ENCODE measurements around the gene PRB3. TPM values are rescaled to one million over a fixed set of nuclear protein-coding genes. Genes with fewer than 3 reads are reported as not detected.

Gene PRB3
- total RNA-seq: under 1 TPM; 0.35 to 0.95 TPM
- polyA plus RNA-seq (2013, experiment 1 of 2): 0.46 TPM
- 0.66 TPM for polyA plus RNA-seq (2013, experiment 2 of 2)
- long read RNA-seq, experiment 1: 0 reads
- long read RNA-seq, experiment 2: 0 reads
- long read RNA-seq, experiment 3, partial matches to known transcripts: 1 of 3 reads
- long read RNA-seq, experiment 3, other reads (novel, unspliced or antisense): 2 of 3 reads
- long read RNA-seq, experiment 4: 0 reads

GRCh38 chr12:11269607-11270006 is at the start of gene PRB3:
TSS of gene PRB3 (minus strand) at chr12:11269707. CDS start at chr12:11269669, 38 bp downstream.
- Histone ChIP-seq H3K4me1 (ENCODE audit: control insufficient read depth, insufficient read depth, low read length) (no peaks in the 10 kb centered on the region), H3K27ac (ENCODE audit: low read depth, low read length) (no peak within 1 kb of the TSS), H3K9me3 (ENCODE audit: control insufficient read depth, low read length) (no peaks in the 10 kb centered on the region), H3K36me3 (ENCODE audit: control insufficient read depth, insufficient read depth, low read length) (no peaks in the 10 kb centered on the region), H3K4me3 (ENCODE audit: low read length) (no peak within 1 kb of the TSS), H3K27me3 (ENCODE audit: control insufficient read depth, insufficient read depth, low read length, poor library complexity, severe bottlenecking) (no peaks in the 10 kb centered on the region), H3K9ac (ENCODE audit: extremely low read depth, low read length, poor library complexity, severe bottlenecking) (no peak within 1 kb of the TSS)
- TF ChIP-seq CTCF (conservative IDR thresholded peaks at IDR 0.05): no peak
- WGBS, 2 experiments (ENCODE audit: insufficient coverage in 1 of 2, insufficient read length in 1 of 2): 89 to 90% methylated on average over 3 of the region's 3 CpGs
- no peaks in the 10 kb centered on the region for H3K4me1 Mint-ChIP-seq
- H3K36me3 Mint-ChIP-seq (ENCODE audit: low read depth): no peaks in the 10 kb centered on the region
- no peak within 1 kb of the TSS for H3K27ac Mint-ChIP-seq
- DNase-seq: no peak
- H3K27me3 Mint-ChIP-seq (ENCODE audit: insufficient read depth): no peaks in the 10 kb centered on the region
- H3K4me3 Mint-ChIP-seq: no peak within 1 kb of the TSS
- no peaks in the 10 kb centered on the region for H3K9me3 Mint-ChIP-seq

DNA sequence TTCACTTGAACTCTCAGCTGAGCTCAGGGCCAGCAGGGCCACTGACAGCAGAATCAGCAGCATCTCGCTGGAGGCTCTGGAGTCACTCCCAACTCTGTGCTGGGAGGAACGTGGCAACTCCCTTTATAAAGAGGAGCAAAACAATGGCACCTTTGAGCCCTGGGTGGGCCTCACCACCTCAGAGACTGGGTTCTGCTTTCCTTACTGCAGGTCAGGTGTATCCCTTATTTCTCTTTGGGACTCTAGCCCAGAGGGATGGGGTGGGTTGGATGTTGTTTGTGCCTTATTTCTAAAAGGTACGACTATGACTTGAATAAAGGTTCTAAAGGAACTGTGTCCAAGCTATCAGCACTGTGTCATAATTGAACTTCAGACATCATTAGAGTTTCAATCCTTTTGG is 40.8 kb upstream of the PRB3 start, which contains the start of gene PRB4:
PRB4 (minus strand) TSS at position 101 of the 400 bp plus-strand sequence; CDS start at position 63, 38 bp downstream.
- TF ChIP-seq CTCF (conservative IDR thresholded peaks at IDR 0.05): no peak
- Mint-ChIP-seq H3K4me1 (no peaks in the 10 kb centered on the region), H3K9me3 (peaks cover 7% of the 10 kb centered on the region), H3K4me3 (no peak within 1 kb of the TSS), H3K27ac (no peak within 1 kb of the TSS), H3K27me3 (ENCODE audit: insufficient read depth) (no peaks in the 10 kb centered on the region), H3K36me3 (ENCODE audit: low read depth) (no peaks in the 10 kb centered on the region)
- H3K9ac ChIP-seq (ENCODE audit: extremely low read depth, low read length, poor library complexity, severe bottlenecking): no peak within 1 kb of the TSS
- no peaks in the 10 kb centered on the region for H3K36me3 ChIP-seq (ENCODE audit: control insufficient read depth, insufficient read depth, low read length)
- H3K27ac ChIP-seq (ENCODE audit: low read depth, low read length): no peak within 1 kb of the TSS
- 82 to 100% methylated on average over 1 to 3 of the region's 3 CpGs for WGBS, 2 experiments (ENCODE audit: insufficient coverage in 1 of 2, insufficient read length in 1 of 2)
- no peak for DNase-seq
- no peaks in the 10 kb centered on the region for H3K27me3 ChIP-seq (ENCODE audit: control insufficient read depth, insufficient read depth, low read length, poor library complexity, severe bottlenecking)
- H3K4me3 ChIP-seq (ENCODE audit: low read length): no peak within 1 kb of the TSS
- H3K4me1 ChIP-seq (ENCODE audit: control insufficient read depth, insufficient read depth, low read length): no peaks in the 10 kb centered on the region
- no peaks in the 10 kb centered on the region for H3K9me3 ChIP-seq (ENCODE audit: control insufficient read depth, low read length)

DNA sequence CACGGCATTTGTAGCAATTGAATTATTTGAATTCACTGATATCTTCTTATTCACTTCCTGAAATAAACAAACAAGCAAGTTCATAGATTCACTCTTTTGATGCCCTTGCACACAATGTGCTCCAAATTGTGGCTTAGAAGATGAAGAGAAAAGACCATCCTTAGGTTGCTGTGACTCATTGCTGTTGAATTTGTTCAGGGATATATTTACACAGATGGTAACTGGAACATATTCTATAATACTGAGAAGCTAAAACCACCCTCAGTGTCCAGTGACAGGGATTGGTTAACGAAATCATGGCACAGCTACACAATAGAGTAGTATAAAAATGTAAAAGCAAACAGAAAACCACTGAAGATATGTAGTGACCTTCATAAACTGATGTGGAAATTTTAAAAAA is 37.6 kb upstream of the PRB3 start:
- H3K27me3 Mint-ChIP-seq (ENCODE audit: insufficient read depth): no peaks in the 10 kb centered on the region
- peaks cover 5% of the 10 kb centered on the region for H3K9me3 Mint-ChIP-seq
- no peak for DNase-seq
- Histone ChIP-seq H3K27me3 (ENCODE audit: control insufficient read depth, insufficient read depth, low read length, poor library complexity, severe bottlenecking) (no peaks in the 10 kb centered on the region), H3K4me1 (ENCODE audit: control insufficient read depth, insufficient read depth, low read length) (no peaks in the 10 kb centered on the region), H3K9ac (ENCODE audit: extremely low read depth, low read length, poor library complexity, severe bottlenecking) (no peak overlapping the region), H3K4me3 (ENCODE audit: low read length) (no peak overlapping the region), H3K27ac (ENCODE audit: low read depth, low read length) (no peak overlapping the region), H3K36me3 (ENCODE audit: control insufficient read depth, insufficient read depth, low read length) (no peaks in the 10 kb centered on the region), H3K9me3 (ENCODE audit: control insufficient read depth, low read length) (no peaks in the 10 kb centered on the region)
- no peak overlapping the region for H3K4me3 Mint-ChIP-seq
- H3K27ac Mint-ChIP-seq: no peak overlapping the region
- no peaks in the 10 kb centered on the region for H3K36me3 Mint-ChIP-seq (ENCODE audit: low read depth)
- TF ChIP-seq CTCF (conservative IDR thresholded peaks at IDR 0.05): no peak
- no peaks in the 10 kb centered on the region for H3K4me1 Mint-ChIP-seq
- 84% methylated on average over 2 of the region's 2 CpGs; no CpG with 5 or more reads in 1 of the 2 experiments for WGBS, 2 experiments (ENCODE audit: insufficient coverage in 1 of 2, insufficient read length in 1 of 2)

Measured in endodermal cell (in vitro differentiated cells).